CD8-positive, alpha-beta memory T cell (primary cell): ENCODE data around the gene SMARCAL1. TPM values are rescaled to one million over a fixed set of nuclear protein-coding genes. Genes with fewer than 3 reads are reported as not detected.

ENCODE experiments used
- CTCF ChIA-PET: fragments of 350-600 bp; sonication (Branson Sonifier 250); formaldehyde crosslinking; loops from one replicate; lab custom pipeline; 2021; ENCODE audit warnings: antibody characterized with exemption; lab: Charles Lee
- POLR2A ChIA-PET: fragments of 350-600 bp; sonication (Branson Sonifier 250); formaldehyde crosslinking; loops from one replicate; lab custom pipeline; 2021; ENCODE audit warnings: antibody characterized with exemption; lab: Charles Lee
- DNase-seq, 5 donors: peaks; one replicate each; pipeline versions ENCODE4 v3.0.0 to v3.0.0-alpha.2; 2020 to 2022; ENCODE audit warnings: mixed read lengths in 1 of 5
- H3K27ac ChIP-seq: one replicate; pipeline ENCODE4 v1.7.0; 2013; ENCODE audit warnings: low read depth, mild to moderate bottlenecking, low read length, moderate library complexity
- H3K27me3 ChIP-seq: 2 replicates; pipeline ENCODE4 v1.7.0; 2013; ENCODE audit warnings: low read length, mild to moderate bottlenecking; ENCODE audit not compliant: insufficient read depth, poor library complexity, severe bottlenecking
- H3K36me3 ChIP-seq: 2 replicates; pipeline ENCODE4 v1.7.0; 2013; ENCODE audit warnings: mild to moderate bottlenecking, low read length, moderate library complexity; ENCODE audit not compliant: insufficient read depth
- H3K4me1 ChIP-seq: 2 replicates; pipeline ENCODE4 v1.7.0; 2013; ENCODE audit warnings: mild to moderate bottlenecking, low read length, moderate library complexity; ENCODE audit not compliant: insufficient read depth
- H3K4me3 ChIP-seq: 2 replicates; pipeline ENCODE4 v1.7.0; 2013; ENCODE audit warnings: mild to moderate bottlenecking, low read length
- H3K9me3 ChIP-seq: 2 replicates; pipeline ENCODE4 v1.7.0; 2013; ENCODE audit warnings: mild to moderate bottlenecking, low read length
- H3K27ac Mint-ChIP-seq, 8 donors: one replicate each; pipeline ENCODE4 v1.8.0; 2020 to 2021; ENCODE audit warnings: mixed read lengths in 8 of 8, mild to moderate bottlenecking in 6 of 8, inconsistent platforms in 3 of 8, moderate library complexity in 3 of 8
- H3K27me3 Mint-ChIP-seq, 2 donors: one replicate each; pipeline ENCODE4 v1.8.0; 2020 to 2021; ENCODE audit warnings: mixed read lengths in 2 of 2, mild to moderate bottlenecking in 1 of 2, moderate library complexity in 1 of 2
- H3K36me3 Mint-ChIP-seq, 3 donors: one replicate each; pipeline ENCODE4 v1.8.0; 2020 to 2021; ENCODE audit warnings: mixed read lengths in 3 of 3, inconsistent platforms in 1 of 3, mild to moderate bottlenecking in 1 of 3
- H3K4me1 Mint-ChIP-seq, 3 donors: one replicate each; pipeline ENCODE4 v1.8.0; 2020 to 2021; ENCODE audit warnings: mixed read lengths in 3 of 3, inconsistent platforms in 1 of 3, mild to moderate bottlenecking in 1 of 3
- H3K4me3 Mint-ChIP-seq, 7 donors: one replicate each; pipeline ENCODE4 v1.8.0; 2020 to 2021; ENCODE audit warnings: mixed read lengths in 7 of 7, mild to moderate bottlenecking in 6 of 7, moderate library complexity in 4 of 7, inconsistent platforms in 2 of 7
- H3K9me3 Mint-ChIP-seq, 5 donors: one replicate each; pipeline ENCODE4 v1.8.0; 2020 to 2022; ENCODE audit warnings: mixed read lengths in 5 of 5, mild to moderate bottlenecking in 3 of 5, moderate library complexity in 2 of 5, inconsistent platforms in 1 of 5
- polyA plus RNA-seq: library from polyadenylated mRNA; unstranded; fragments of 300-500 nt; fragmentation: Illumina TruSeq; gene quantifications from one replicate; pipeline ENCODE4 v1.2.3, GENCODE V29; 2021
- total RNA-seq, 2 experiments: library from RNA; stranded (reverse); gene quantifications; one replicate each; pipeline ENCODE4 v1.2.3, GENCODE V29; 2021

SMARCAL1 gene
- 10 to 100 TPM; 26.7 to 28.2 TPM for total RNA-seq
- polyA plus RNA-seq, result 29.3 TPM

- Histone ChIP-seq H3K27me3 (no peaks in the 10 kb centered on the region), H3K27ac (peak within 1 kb of the TSS; percentile 87), H3K4me1 (peaks cover 3% of the 10 kb centered on the region), H3K4me3 (peak within 1 kb of the TSS; percentile 92), H3K9me3 (no peaks in the 10 kb centered on the region), H3K36me3 (no peaks in the 10 kb centered on the region)
- Mint-ChIP-seq H3K36me3 (peaks cover under 1 to 33% (median under 1%) of the 10 kb centered on the region in 3 donors), H3K27ac (peak within 1 kb of the TSS; percentile 87 to 100 (median 98)), H3K4me3 (peak within 1 kb of the TSS; percentile 95 to 99 (median 97)), H3K4me1 (peaks cover 22 to 38% (median 26%) of the 10 kb centered on the region in 3 donors), H3K9me3 (no peaks in the 10 kb centered on the region), H3K27me3 (peaks cover 0 to 5% of the 10 kb centered on the region in 2 donors)
- POLR2A ChIA-PET, result interaction anchor here (1.0 kb wide), 2 partner anchors 87 to 331 kb away, joined by 3 to 5 read pairs; partner anchors contain the start of genes PECR and RPL37A
- CTCF ChIA-PET, result interaction anchor here (1.0 kb wide), 1 partner anchor 9 kb away, joined by 3 read pairs; no protein-coding TSS in a partner anchor
- DNase-seq, result peak; percentile 96 to 98 (median 96)
These were observed at the start of gene SMARCAL1 for GRCh38 chr2:216412022-216412999. SMARCAL1 (plus strand) TSS chr2:216412484; CDS start chr2:216414705, 2,221 bp downstream.

- no peak overlapping the region for H3K27ac Mint-ChIP-seq
- CTCF ChIA-PET, result interaction anchor here (1.9 kb wide), 1 partner anchor 10 kb away, joined by 8 read pairs; the partner anchor contains the start of gene MARCHF4
These were observed 49.6 kb upstream of the SMARCAL1 start for GRCh38 chr2:216362730-216363129.

GRCh38 chr2:216363221-216363620 lies 49.1 kb upstream of the SMARCAL1 start:
- no peaks in the 10 kb centered on the region for H3K9me3 ChIP-seq
- no peak overlapping the region for H3K27ac ChIP-seq
- H3K9me3 Mint-ChIP-seq, result no peaks in the 10 kb centered on the region
- no peak overlapping the region for H3K27ac Mint-ChIP-seq
- no peak overlapping the region for H3K4me3 Mint-ChIP-seq
- POLR2A ChIA-PET, result no interaction called here
- H3K4me3 ChIP-seq, result no peak overlapping the region
- peaks cover 15 to 30% of the 10 kb centered on the region in 2 donors for H3K27me3 Mint-ChIP-seq
- peaks cover 0 to 6% (median 0%) of the 10 kb centered on the region in 3 donors for H3K36me3 Mint-ChIP-seq
- H3K27me3 ChIP-seq, result no peaks in the 10 kb centered on the region
- H3K4me1 ChIP-seq, result no peaks in the 10 kb centered on the region
- no peaks in the 10 kb centered on the region for H3K36me3 ChIP-seq
- H3K4me1 Mint-ChIP-seq, result peaks cover 5 to 14% (median 8%) of the 10 kb centered on the region in 3 donors
- CTCF ChIA-PET, result interaction anchor here (1.6 to 1.9 kb wide), 2 partner anchors 9 to 17 kb away, joined by 4 to 8 read pairs; partner anchors contain the start of gene MARCHF4
- DNase-seq, result no peak

More at GRCh38 chr2:216362730-216363129, 49.6 kb upstream of the SMARCAL1 start:
- no peak overlapping the region for H3K4me3 ChIP-seq
- POLR2A ChIA-PET, result no interaction called here
- H3K9me3 ChIP-seq, result no peaks in the 10 kb centered on the region
- H3K4me3 Mint-ChIP-seq, result no peak overlapping the region
- H3K4me1 ChIP-seq, result no peaks in the 10 kb centered on the region
- no peak for DNase-seq
- H3K27me3 Mint-ChIP-seq, result peaks cover 11 to 25% of the 10 kb centered on the region in 2 donors
- peaks cover 5 to 14% (median 8%) of the 10 kb centered on the region in 3 donors for H3K4me1 Mint-ChIP-seq
- H3K36me3 Mint-ChIP-seq, result peaks cover 0 to 6% (median 0%) of the 10 kb centered on the region in 3 donors
- H3K27me3 ChIP-seq, result no peaks in the 10 kb centered on the region
- no peaks in the 10 kb centered on the region for H3K9me3 Mint-ChIP-seq
- H3K27ac ChIP-seq, result no peak overlapping the region
- no peaks in the 10 kb centered on the region for H3K36me3 ChIP-seq

- Histone ChIP-seq H3K27ac (no peak overlapping the region), H3K36me3 (no peaks in the 10 kb centered on the region), H3K27me3 (peaks cover 5% of the 10 kb centered on the region), H3K4me3 (no peak overlapping the region), H3K9me3 (no peaks in the 10 kb centered on the region), H3K4me1 (no peaks in the 10 kb centered on the region)
- H3K4me3 Mint-ChIP-seq, result no peak overlapping the region
- peaks cover 0 to 3% (median 0%) of the 10 kb centered on the region in 5 donors for H3K9me3 Mint-ChIP-seq
- POLR2A ChIA-PET, result interaction anchor here (0.6 kb wide), 1 partner anchor 63 kb away, joined by 3 read pairs; no protein-coding TSS in a partner anchor
- peaks cover 7 to 14% (median 10%) of the 10 kb centered on the region in 3 donors for H3K4me1 Mint-ChIP-seq
- H3K36me3 Mint-ChIP-seq, result peaks cover 0 to 2% (median 0%) of the 10 kb centered on the region in 3 donors
- H3K27me3 Mint-ChIP-seq, result peaks cover 29 to 52% of the 10 kb centered on the region in 2 donors
- no peak overlapping the region for H3K27ac Mint-ChIP-seq
- DNase-seq, result no peak
- CTCF ChIA-PET, result interaction anchor here (1.6 kb wide), 1 partner anchor 39 kb away, joined by 4 read pairs; no protein-coding TSS in a partner anchor
These were observed 46.8 kb upstream of the SMARCAL1 start for GRCh38 chr2:216365518-216365917.

- ChIA-PET CTCF (interaction anchor here (0.5 to 1.0 kb wide), 2 partner anchors 9 to 1056 kb away, joined by 3 read pairs; no protein-coding TSS in a partner anchor), POLR2A (no interaction called here)
These were observed 45.4 kb upstream of the SMARCAL1 start for GRCh38 chr2:216366777-216367471.

GRCh38 chr2:216369821-216370220 lies 42.5 kb upstream of the SMARCAL1 start:
- no peak overlapping the region for H3K4me3 Mint-ChIP-seq
- no peak for DNase-seq
- peaks cover 48 to 76% of the 10 kb centered on the region in 2 donors for H3K27me3 Mint-ChIP-seq
- ChIA-PET POLR2A (no interaction called here), CTCF (no interaction called here)
- H3K36me3 ChIP-seq, result no peaks in the 10 kb centered on the region
- no peak overlapping the region for H3K27ac ChIP-seq
- no peaks in the 10 kb centered on the region for H3K9me3 ChIP-seq
- peaks cover 25% of the 10 kb centered on the region for H3K27me3 ChIP-seq
- peaks cover 8% of the 10 kb centered on the region for H3K4me1 ChIP-seq
- peaks cover 0 to 2% (median 0%) of the 10 kb centered on the region in 3 donors for H3K36me3 Mint-ChIP-seq
- peaks cover 7 to 20% (median 13%) of the 10 kb centered on the region in 3 donors for H3K4me1 Mint-ChIP-seq
- no peak overlapping the region for H3K27ac Mint-ChIP-seq
- H3K9me3 Mint-ChIP-seq, result peaks cover 0 to 6% (median 0%) of the 10 kb centered on the region in 5 donors
- no peak overlapping the region for H3K4me3 ChIP-seq

More at GRCh38 chr2:216366777-216367471, 45.4 kb upstream of the SMARCAL1 start:
- peaks cover 0 to 6% (median 0%) of the 10 kb centered on the region in 5 donors for H3K9me3 Mint-ChIP-seq
- Histone ChIP-seq H3K4me3 (no peak overlapping the region), H3K4me1 (peaks cover 2% of the 10 kb centered on the region), H3K9me3 (no peaks in the 10 kb centered on the region), H3K27me3 (peaks cover 14% of the 10 kb centered on the region), H3K27ac (no peak overlapping the region), H3K36me3 (no peaks in the 10 kb centered on the region)
- no peak overlapping the region for H3K27ac Mint-ChIP-seq
- H3K4me1 Mint-ChIP-seq, result peaks cover 7 to 9% (median 7%) of the 10 kb centered on the region in 3 donors
- DNase-seq, result no peak
- H3K36me3 Mint-ChIP-seq, result peaks cover 0 to 2% (median 0%) of the 10 kb centered on the region in 3 donors
- H3K4me3 Mint-ChIP-seq, result no peak overlapping the region
- peaks cover 34 to 59% of the 10 kb centered on the region in 2 donors for H3K27me3 Mint-ChIP-seq

- H3K36me3 ChIP-seq, result no peaks in the 10 kb centered on the region
- H3K9me3 ChIP-seq, result no peaks in the 10 kb centered on the region
- peaks cover 0 to 6% (median 0%) of the 10 kb centered on the region in 5 donors for H3K9me3 Mint-ChIP-seq
- H3K27ac ChIP-seq, result no peak overlapping the region
- H3K27me3 Mint-ChIP-seq, result peaks cover 47 to 75% of the 10 kb centered on the region in 2 donors
- H3K27me3 ChIP-seq, result peaks cover 25% of the 10 kb centered on the region
- H3K27ac Mint-ChIP-seq, result peak overlapping the region in 1 of 8 donors; percentile 22
- H3K4me3 Mint-ChIP-seq, result peak overlapping the region in 4 of 7 donors; percentile 42 to 80 (median 58)
- ChIA-PET POLR2A (no interaction called here), CTCF (interaction anchor here (1.9 to 2.0 kb wide), 2 partner anchors 8 to 33 kb away, joined by 8 to 11 read pairs; no protein-coding TSS in a partner anchor)
- no peaks in the 10 kb centered on the region for H3K36me3 Mint-ChIP-seq
- H3K4me1 ChIP-seq, result peaks cover 8% of the 10 kb centered on the region
- H3K4me1 Mint-ChIP-seq, result peaks cover 7 to 20% (median 13%) of the 10 kb centered on the region in 3 donors
- DNase-seq, result no peak
- no peak overlapping the region for H3K4me3 ChIP-seq
These were observed 41.1 kb upstream of the SMARCAL1 start for GRCh38 chr2:216370961-216371712.
